Epithelial cell of proximal tubule (primary cell): ENCODE measurements around the gene AHCYL1. TPM values are rescaled to one million over a fixed set of nuclear protein-coding genes. Genes with fewer than 3 reads are reported as not detected.

Experiments
- DNase-seq: peaks from one replicate; pipeline ENCODE4 v3.0.0-alpha.2; 2011; ENCODE audit warnings: low read depth
- H3K4me3 ChIP-seq: 2 replicates; pipeline ENCODE4 v1.5.1; 2011; ENCODE audit warnings: low read depth, mild to moderate bottlenecking, low read length
- total RNA-seq: library from RNA; depleted of rRNA; stranded (reverse); fragments of >200 nt; gene quantifications from 2 replicates; pipeline ENCODE4 v1.2.3, GENCODE V29; 2015
- TF ChIP-seq, protein P1 (sequence below): conservative IDR thresholded peaks from 2 replicates; pipeline ENCODE4 v1.5.1; 2012; ENCODE audit warnings: low read depth, mild to moderate bottlenecking, low read length

The AHCYL1 gene
- total RNA-seq, 1 donor from 2014 or later = 54.9 TPM

DNA sequence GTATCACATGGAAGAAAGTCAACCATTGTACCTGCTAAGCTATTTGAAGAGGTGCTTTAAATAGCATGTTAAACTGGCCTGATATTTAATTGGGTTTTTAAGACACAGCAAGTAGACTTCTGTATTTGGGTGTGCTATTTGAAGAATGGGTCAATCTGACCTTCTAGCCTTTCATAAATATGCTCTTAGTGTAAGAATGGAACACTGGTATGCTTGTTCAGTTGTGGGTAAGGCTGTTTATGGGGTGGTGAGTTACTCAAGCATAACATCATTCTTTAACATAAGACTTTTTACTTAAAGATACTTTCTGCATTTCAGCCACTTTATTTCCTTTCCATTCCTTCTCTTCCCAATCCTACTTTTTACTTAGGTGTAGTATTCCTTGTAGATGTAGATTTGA, 21.4 kb downstream of the AHCYL1 start:
- TF ChIP-seq, protein P1, sequence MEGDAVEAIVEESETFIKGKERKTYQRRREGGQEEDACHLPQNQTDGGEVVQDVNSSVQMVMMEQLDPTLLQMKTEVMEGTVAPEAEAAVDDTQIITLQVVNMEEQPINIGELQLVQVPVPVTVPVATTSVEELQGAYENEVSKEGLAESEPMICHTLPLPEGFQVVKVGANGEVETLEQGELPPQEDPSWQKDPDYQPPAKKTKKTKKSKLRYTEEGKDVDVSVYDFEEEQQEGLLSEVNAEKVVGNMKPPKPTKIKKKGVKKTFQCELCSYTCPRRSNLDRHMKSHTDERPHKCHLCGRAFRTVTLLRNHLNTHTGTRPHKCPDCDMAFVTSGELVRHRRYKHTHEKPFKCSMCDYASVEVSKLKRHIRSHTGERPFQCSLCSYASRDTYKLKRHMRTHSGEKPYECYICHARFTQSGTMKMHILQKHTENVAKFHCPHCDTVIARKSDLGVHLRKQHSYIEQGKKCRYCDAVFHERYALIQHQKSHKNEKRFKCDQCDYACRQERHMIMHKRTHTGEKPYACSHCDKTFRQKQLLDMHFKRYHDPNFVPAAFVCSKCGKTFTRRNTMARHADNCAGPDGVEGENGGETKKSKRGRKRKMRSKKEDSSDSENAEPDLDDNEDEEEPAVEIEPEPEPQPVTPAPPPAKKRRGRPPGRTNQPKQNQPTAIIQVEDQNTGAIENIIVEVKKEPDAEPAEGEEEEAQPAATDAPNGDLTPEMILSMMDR = no peak
- no peak for DNase-seq

GRCh38 chr1:110006516-110006915, 22.0 kb downstream of the AHCYL1 start:
- no peak overlapping the region for H3K4me3 ChIP-seq
- TF ChIP-seq, protein P1 = no peak
- DNase-seq = no peak

More for the DNA sequence above, 21.4 kb downstream of the AHCYL1 start:
- peak overlapping the region; percentile 46 for H3K4me3 ChIP-seq

GRCh38 chr1:110007046-110007830, 22.7 kb downstream of the AHCYL1 start:
- DNase-seq = no peak
- TF ChIP-seq, protein P1 = no peak
- H3K4me3 ChIP-seq = no peak overlapping the region

GRCh38 chr1:110008971-110009565, 24.5 kb downstream of the AHCYL1 start:
- no peak for DNase-seq
- TF ChIP-seq, protein P1 = no peak
- no peak overlapping the region for H3K4me3 ChIP-seq

- TF ChIP-seq, protein P1 = peak; percentile 71
- DNase-seq = no peak
- no peak overlapping the region for H3K4me3 ChIP-seq
These were observed 27.0 kb downstream of the AHCYL1 start for GRCh38 chr1:110011527-110012041.

DNA sequence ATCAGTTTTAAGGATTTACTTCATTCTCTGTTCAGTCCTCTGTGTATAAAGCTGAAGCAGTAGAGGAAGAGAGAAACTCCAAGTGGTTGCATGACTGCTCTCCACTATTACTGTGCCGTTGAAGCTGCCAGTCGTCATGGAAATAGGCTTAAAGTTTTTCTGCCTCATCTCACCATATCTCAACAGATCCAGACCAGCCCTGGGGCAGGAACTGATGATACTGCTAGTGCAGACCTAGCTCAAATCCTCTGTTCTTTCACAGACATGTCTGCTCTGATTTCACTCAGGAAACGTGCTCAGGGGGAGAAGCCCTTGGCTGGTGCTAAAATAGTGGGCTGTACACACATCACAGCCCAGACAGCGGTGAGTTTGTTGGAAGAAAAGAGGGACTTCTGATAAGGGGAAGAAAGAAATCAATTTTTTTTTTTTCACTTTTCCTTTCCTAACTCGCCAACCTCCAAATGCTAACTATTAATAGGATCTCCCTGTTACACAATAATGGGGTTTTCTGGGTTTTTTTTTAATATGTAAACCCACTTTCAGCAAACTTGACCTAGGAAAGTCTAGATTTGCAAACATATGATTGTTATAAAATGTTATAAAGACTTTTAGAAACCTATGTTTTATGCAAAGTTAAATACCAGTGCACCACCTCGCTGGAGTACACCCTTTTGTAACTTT, 27.7 kb downstream of the AHCYL1 start:
- no peak overlapping the region for H3K4me3 ChIP-seq
- no peak for DNase-seq
- TF ChIP-seq, protein P1 = no peak
